Endothelial cell of umbilical vein (primary cell): Measurements from ENCODE around the gene LHX6. TPM values are rescaled to one million over a fixed set of nuclear protein-coding genes. Genes with fewer than 3 reads are reported as not detected.

Source experiments
- BruUV-seq: library from RNA; stranded (reverse); fragments of 400-500 nt; replicated peaks from 2 replicates; lab custom pipeline; 2021; lab: Mats Ljungman, UMichigan
- CTCF ChIA-PET: fragments of 300-600, 350-600 bp; sonication (Branson Sonifier 250); formaldehyde crosslinking; loops from one replicate; lab custom pipeline; 2021; ENCODE audit warnings: antibody characterized with exemption, inconsistent platforms; lab: Charles Lee
- POLR2A ChIA-PET: fragments of 300-600, 350-600 bp; sonication (Branson Sonifier 250); formaldehyde crosslinking; loops from one replicate; lab custom pipeline; 2021; ENCODE audit warnings: antibody characterized with exemption, inconsistent platforms; lab: Charles Lee
- DNase-seq: peaks from one replicate; pipeline ENCODE4 v3.0.0-alpha.2; 2011; ENCODE audit warnings: low read depth, low spot score
- FAIRE-seq: peaks from 2 replicates; lab custom pipeline; 2011; peaks lifted over from hg19 to GRCh38; lab: Jason Lieb, UNC
- H2AFZ ChIP-seq: 2 replicates; pipeline ENCODE4 v1.6.0; 2012; ENCODE audit warnings: low read depth, low read length, control low read depth, inconsistent platforms
- H3K27ac ChIP-seq: 2 replicates; pipeline ENCODE4 v1.5.1; 2011; ENCODE audit warnings: low read depth, mild to moderate bottlenecking, control low read depth, low read length, moderate library complexity; ENCODE audit not compliant: insufficient read depth
- H3K27me3 ChIP-seq, 2 experiments: 2 replicates each; pipeline versions ENCODE4 v1.6.0 to v1.6.1; 2011; ENCODE audit warnings: low read length in 2 of 2, mixed read lengths in 1 of 2; ENCODE audit not compliant: control insufficient read depth in 2 of 2, insufficient read depth in 2 of 2
- H3K36me3 ChIP-seq, 2 experiments: 2 replicates in 1 of 2; 3 replicates in 1 of 2; pipeline ENCODE4 v1.5.1; 2011; ENCODE audit warnings: low read length in 2 of 2, mild to moderate bottlenecking in 1 of 2, moderate library complexity in 1 of 2; ENCODE audit not compliant: control insufficient read depth in 2 of 2, insufficient read depth in 2 of 2; ENCODE audit errors: extremely low read depth in 1 of 2
- H3K4me1 ChIP-seq: 3 replicates; pipeline ENCODE4 v1.5.1; 2011; ENCODE audit warnings: mild to moderate bottlenecking, low read length; ENCODE audit not compliant: control insufficient read depth, insufficient read depth; ENCODE audit errors: extremely low read depth
- H3K4me2 ChIP-seq: 2 replicates; pipeline ENCODE4 v1.6.1; 2011; ENCODE audit warnings: low read length, control low read depth, mixed read lengths; ENCODE audit not compliant: insufficient read depth
- H3K4me3 ChIP-seq, 3 experiments: fragments of 200-600 bp in 1 of 3; sonication (generic), shearing (Covaris generic) in 1 of 3; replicated peaks in 1 of 3; 2 replicates each; pipeline ENCODE4 v1.5.1; 2011 to 2016; ENCODE audit warnings: control low read depth in 3 of 3, low read length in 3 of 3, mild to moderate bottlenecking in 2 of 3, inconsistent platforms in 1 of 3, low read depth in 1 of 3, moderate library complexity in 1 of 3; ENCODE audit not compliant: insufficient read depth in 1 of 3
- H3K79me2 ChIP-seq: 2 replicates; pipeline ENCODE4 v1.6.0; 2012; ENCODE audit warnings: low read length, inconsistent platforms; ENCODE audit not compliant: control insufficient read depth, insufficient read depth
- H3K9ac ChIP-seq: replicated peaks from 2 replicates; pipeline ENCODE3; 2011; ENCODE audit warnings: low read length, control low read depth; ENCODE audit not compliant: insufficient read depth; ENCODE audit errors: extremely low read depth
- H3K9me1 ChIP-seq: replicated peaks from 3 replicates; pipeline ENCODE4 v1.6.0; 2011; ENCODE audit warnings: mild to moderate bottlenecking, low read length; ENCODE audit not compliant: control insufficient read depth, insufficient read depth; ENCODE audit errors: extremely low read depth
- H3K9me3 ChIP-seq: replicated peaks from 2 replicates; pipeline ENCODE4 v1.5.1; 2012; ENCODE audit warnings: low read length, inconsistent platforms; ENCODE audit not compliant: control insufficient read depth, insufficient read depth
- H4K20me1 ChIP-seq: replicated peaks from 2 replicates; pipeline ENCODE3; 2011; ENCODE audit warnings: mild to moderate bottlenecking, low read length; ENCODE audit not compliant: control insufficient read depth, insufficient read depth; ENCODE audit errors: extremely low read depth
- EZH2 ChIP-seq: IDR thresholded peaks from 2 replicates; pipeline ENCODE4 v1.6.1; 2012; ENCODE audit warnings: borderline replicate concordance, low read depth, mild to moderate bottlenecking, moderate library complexity, low read length, inconsistent platforms; ENCODE audit not compliant: severe bottlenecking
- FOS ChIP-seq: IDR thresholded peaks from 2 replicates; pipeline ENCODE4 v1.6.1; 2011; ENCODE audit warnings: mild to moderate bottlenecking, low read length, moderate library complexity, borderline replicate concordance; ENCODE audit not compliant: insufficient read depth
- GATA2 ChIP-seq: IDR thresholded peaks from 2 replicates; pipeline ENCODE4 v1.7.0; 2011; ENCODE audit warnings: low read depth, mild to moderate bottlenecking, moderate library complexity, mixed read lengths, low read length; ENCODE audit not compliant: insufficient read length, insufficient read depth
- JUN ChIP-seq: IDR thresholded peaks from 2 replicates; pipeline ENCODE4 v1.6.1; 2011; ENCODE audit warnings: borderline replicate concordance, low read depth; ENCODE audit not compliant: insufficient read length, insufficient read depth
- MAX ChIP-seq: IDR thresholded peaks from 2 replicates; pipeline ENCODE4 v1.6.1; 2011; ENCODE audit not compliant: insufficient read depth, insufficient read length
- MYC ChIP-seq: IDR thresholded peaks from one replicate; pipeline ENCODE4 v1.6.1; 2011; ENCODE audit warnings: mild to moderate bottlenecking, low read depth, low read length
- POLR2A ChIP-seq: IDR thresholded peaks from 2 replicates; pipeline ENCODE4 v1.6.1; 2012; ENCODE audit warnings: low read depth, mild to moderate bottlenecking, control low read depth, low read length
- POLR2AphosphoS5 ChIP-seq: IDR thresholded peaks from 2 replicates; pipeline ENCODE4 v1.6.1; 2012; ENCODE audit warnings: low read depth, mild to moderate bottlenecking, control low read depth, low read length, moderate library complexity; ENCODE audit not compliant: insufficient read depth
- dilution Hi-C: fragments of 300-500 bp; cut with MboI; formaldehyde crosslinking; loops from one replicate; pipeline ENCODE4 v1.15.0; 2019; ENCODE audit warnings: low sequenced_read_pairs; ENCODE audit not compliant: extremely low pct_ligation_motif_present
- intact Hi-C: fragments of 100-400 bp; cut with micrococcal nuclease; formaldehyde crosslinking; loops from one replicate; pipeline ENCODE4 v1.10.0; 2022
- polyA plus RNA-seq, 4 experiments: library from polyadenylated mRNA; depleted of rRNA in 3 of 4; stranded (reverse) in 3 of 4; unstranded in 1 of 4; fragments of >200 nt; gene quantifications; 2 replicates each; pipeline versions ENCODE4 v1.2.1 to v1.2.3, GENCODE V29; 2011 to 2012; ENCODE audit warnings: missing spikeins in 1 of 4
- total RNA-seq: library from RNA; stranded (reverse); gene quantifications from 2 replicates; pipeline ENCODE4 v1.2.3, GENCODE V29; 2021
- TF ChIP-seq, protein P1 (sequence below), 2 donors: IDR thresholded peaks; 1 replicate in 1 of 2; 2 replicates in 1 of 2; pipeline ENCODE4 v1.5.1; 2011; ENCODE audit warnings: low read length in 2 of 2, mild to moderate bottlenecking in 2 of 2, moderate library complexity in 2 of 2, control low read depth in 1 of 2, inconsistent platforms in 1 of 2, low read depth in 1 of 2; ENCODE audit not compliant: insufficient read depth in 1 of 2; ENCODE audit errors: extremely low read depth in 1 of 2

LHX6 gene
- total and polyA plus RNA-seq, 2 donors (not counting 3 experiments of a cell fraction or from before 2014, with no cell fraction given) = 2.4 to 18.4 TPM

GRCh38 chr9:122216138-122216797 lies 12.5 kb downstream of the LHX6 start:
- H3K79me2 ChIP-seq = no peaks in the 10 kb centered on the region
- POLR2A ChIA-PET = no interaction called here
- no peak overlapping the region for H3K4me2 ChIP-seq
- dilution Hi-C loops (no loop called here), intact Hi-C loops (no loop called here)
- no peaks in the 10 kb centered on the region for H4K20me1 ChIP-seq
- no peak overlapping the region for H3K27ac ChIP-seq
- H3K4me1 ChIP-seq = peaks cover 9% of the 10 kb centered on the region
- CTCF ChIA-PET = interaction anchor here (1.0 kb wide), 2 partner anchors 15 to 64 kb away, joined by 3 read pairs; no protein-coding TSS in a partner anchor
- FAIRE-seq (no peak), DNase-seq (no peak)
- BruUV-seq = no TSS peak
- H3K9me3 ChIP-seq = no peaks in the 10 kb centered on the region
- H3K9me1 ChIP-seq = no peaks in the 10 kb centered on the region
- TF ChIP-seq, protein P1, sequence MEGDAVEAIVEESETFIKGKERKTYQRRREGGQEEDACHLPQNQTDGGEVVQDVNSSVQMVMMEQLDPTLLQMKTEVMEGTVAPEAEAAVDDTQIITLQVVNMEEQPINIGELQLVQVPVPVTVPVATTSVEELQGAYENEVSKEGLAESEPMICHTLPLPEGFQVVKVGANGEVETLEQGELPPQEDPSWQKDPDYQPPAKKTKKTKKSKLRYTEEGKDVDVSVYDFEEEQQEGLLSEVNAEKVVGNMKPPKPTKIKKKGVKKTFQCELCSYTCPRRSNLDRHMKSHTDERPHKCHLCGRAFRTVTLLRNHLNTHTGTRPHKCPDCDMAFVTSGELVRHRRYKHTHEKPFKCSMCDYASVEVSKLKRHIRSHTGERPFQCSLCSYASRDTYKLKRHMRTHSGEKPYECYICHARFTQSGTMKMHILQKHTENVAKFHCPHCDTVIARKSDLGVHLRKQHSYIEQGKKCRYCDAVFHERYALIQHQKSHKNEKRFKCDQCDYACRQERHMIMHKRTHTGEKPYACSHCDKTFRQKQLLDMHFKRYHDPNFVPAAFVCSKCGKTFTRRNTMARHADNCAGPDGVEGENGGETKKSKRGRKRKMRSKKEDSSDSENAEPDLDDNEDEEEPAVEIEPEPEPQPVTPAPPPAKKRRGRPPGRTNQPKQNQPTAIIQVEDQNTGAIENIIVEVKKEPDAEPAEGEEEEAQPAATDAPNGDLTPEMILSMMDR (IDR thresholded peaks at IDR 0.05; ENCODE audit: extremely low read depth in 1 of 2, insufficient read depth in 1 of 2, low read depth in 1 of 2, low read length in 2 of 2) = no peak
- TF ChIP-seq EZH2 (no peak), POLR2AphosphoS5 (no peak), FOS (no peak), MAX (no peak), JUN (no peak), POLR2A (no peak), MYC (no peak), GATA2 (no peak)
- H3K36me3 ChIP-seq = no peaks in the 10 kb centered on the region
- H3K4me3 ChIP-seq = no peak overlapping the region
- peaks cover 19 to 36% of the 10 kb centered on the region in 2 experiments for H3K27me3 ChIP-seq
- no peak overlapping the region for H3K9ac ChIP-seq
- no peak overlapping the region for H2AFZ ChIP-seq
